GM12878 (cell line): ENCODE measurements around the gene EN1. TPM values are rescaled to one million over a fixed set of nuclear protein-coding genes. Genes with fewer than 3 reads are reported as not detected.

Experiments used
- ATAC-seq: fragments of 200-7000 bp; cut with Tn5 transposase; 3 replicates; pipeline ENCODE4 v1.9.1; 2020; ENCODE audit warnings: mild to moderate bottlenecking, moderate library complexity
- BruUV-seq: library from RNA; stranded (reverse); fragments of 400-500 nt; replicated peaks from 2 replicates; lab custom pipeline; 2021; lab: Mats Ljungman, UMichigan
- CTCF ChIA-PET: fragments of 300-600 bp; sonication (Branson Sonifier 250); formaldehyde crosslinking; extraction: SDS; loops from one replicate; lab custom pipeline; 2021; ENCODE audit warnings: inconsistent platforms; lab: Yijun Ruan, JAX
- POLR2A ChIA-PET: fragments of 350-600 bp; formaldehyde crosslinking; extraction: SDS; loops from one replicate; lab custom pipeline; 2021; ENCODE audit warnings: inconsistent platforms; lab: Charles Lee
- RAD21 ChIA-PET: fragments of 300-600 bp; sonication (Branson Sonifier 250); formaldehyde crosslinking; loops from one replicate; lab custom pipeline; 2023; ENCODE audit warnings: antibody characterized with exemption; ENCODE audit not compliant: unreplicated experiment; lab: Charles Lee
- SMC1A ChIA-PET: fragments of 300-600 bp; sonication (Branson Sonifier 250); formaldehyde crosslinking; loops from one replicate; lab custom pipeline; 2023; ENCODE audit not compliant: unreplicated experiment, uncharacterized antibody; lab: Charles Lee
- DNase-seq: peaks from one replicate; pipeline ENCODE4 v3.0.0-alpha.2; 2011; ENCODE audit warnings: low read depth, low spot score
- FAIRE-seq: peaks from 3 replicates; lab custom pipeline; 2011; peaks lifted over from hg19 to GRCh38; lab: Jason Lieb, UNC
- H2AFZ ChIP-seq: 2 replicates; pipeline ENCODE4 v1.6.0; 2011; ENCODE audit warnings: low read depth, low read length, control low read depth; ENCODE audit not compliant: control insufficient read depth
- H3K27ac ChIP-seq: 2 replicates; pipeline ENCODE4 v1.5.1; 2011; ENCODE audit warnings: control low read depth; ENCODE audit not compliant: control insufficient read depth, insufficient read depth
- H3K27me3 ChIP-seq, 2 experiments: replicated peaks in 1 of 2; 2 replicates each; pipeline versions ENCODE4 v1.6.0 to v1.6.1; 2011; ENCODE audit warnings: low read length in 1 of 2; ENCODE audit not compliant: control insufficient read depth in 2 of 2, insufficient read depth in 2 of 2
- H3K36me3 ChIP-seq, 2 experiments: 2 replicates each; pipeline ENCODE4 v1.5.1; 2011; ENCODE audit warnings: low read length in 1 of 2; ENCODE audit not compliant: control insufficient read depth in 2 of 2, insufficient read depth in 2 of 2
- H3K4me1 ChIP-seq: 2 replicates; pipeline ENCODE4 v1.6.1; 2011; ENCODE audit warnings: mild to moderate bottlenecking, low read length, moderate library complexity, mixed read lengths; ENCODE audit not compliant: control insufficient read depth, insufficient read depth
- H3K4me2 ChIP-seq: 2 replicates; pipeline ENCODE4 v1.6.0; 2011; ENCODE audit warnings: control low read depth; ENCODE audit not compliant: control insufficient read depth, insufficient read depth
- H3K4me3 ChIP-seq: fragments of 200-600 bp; sonication (generic); 2 replicates; pipeline ENCODE4 v1.5.1; 2016
- H3K79me2 ChIP-seq: 2 replicates; pipeline ENCODE4 v1.6.0; 2011; ENCODE audit warnings: low read length; ENCODE audit not compliant: control insufficient read depth, insufficient read depth
- H3K9ac ChIP-seq: 2 replicates; pipeline ENCODE4 v1.8.0; 2011; ENCODE audit warnings: low read length, control low read depth, mixed read lengths; ENCODE audit not compliant: control insufficient read depth, insufficient read depth
- H3K9me3 ChIP-seq: replicated peaks from 3 replicates; pipeline ENCODE4 v1.5.1; 2011; ENCODE audit warnings: mild to moderate bottlenecking, low read length; ENCODE audit not compliant: control insufficient read depth, insufficient read depth
- H4K20me1 ChIP-seq: 2 replicates; pipeline ENCODE4 v1.6.0; 2011; ENCODE audit not compliant: control insufficient read depth, insufficient read depth
- BRCA1 ChIP-seq: IDR thresholded peaks from 2 replicates; pipeline ENCODE4 v1.6.1; 2011; ENCODE audit warnings: low read depth, low read length, improper control_type of control experiment
- EGR1 ChIP-seq, 2 experiments: IDR thresholded peaks; 1 replicate in 1 of 2; 2 replicates in 1 of 2; pipeline ENCODE4 v1.6.1; 2011 to 2012; ENCODE audit warnings: low read depth in 2 of 2, low read length in 2 of 2, borderline replicate concordance in 1 of 2, mild to moderate bottlenecking in 1 of 2, moderate library complexity in 1 of 2
- FOXM1 ChIP-seq: IDR thresholded peaks from 2 replicates; pipeline ENCODE4 v1.6.1; 2012; ENCODE audit warnings: low read depth, mild to moderate bottlenecking, inconsistent platforms, low read length, moderate library complexity
- HDAC6 ChIP-seq: fragments of 200-600 bp; sonication (generic); IDR thresholded peaks from one replicate; pipeline ENCODE4 v1.8.0; 2017; ENCODE audit warnings: antibody characterized with exemption; ENCODE audit not compliant: unreplicated experiment
- IRF5 ChIP-seq: fragments of 450-650 bp; IDR thresholded peaks from 2 replicates; pipeline ENCODE4 v1.6.1; 2017; ENCODE audit warnings: borderline replicate concordance
- KAT2A ChIP-seq: conservative IDR thresholded peaks from 2 replicates; pipeline ENCODE4 v1.6.1; 2011; ENCODE audit warnings: low read depth, low read length; ENCODE audit not compliant: control insufficient read depth
- MTA3 ChIP-seq: IDR thresholded peaks from 2 replicates; pipeline ENCODE4 v1.6.1; 2012; ENCODE audit warnings: low read length, inconsistent platforms, borderline replicate concordance
- NFXL1 ChIP-seq: fragments of 450-650 bp; IDR thresholded peaks from 2 replicates; pipeline ENCODE4 v1.6.1; 2017; ENCODE audit warnings: antibody characterized with exemption, mild to moderate bottlenecking, borderline replicate concordance
- NFYB ChIP-seq: IDR thresholded peaks from 2 replicates; pipeline ENCODE4 v1.6.1; 2011; ENCODE audit warnings: low read depth, mild to moderate bottlenecking, low read length, improper control_type of control experiment, moderate library complexity; ENCODE audit not compliant: insufficient read depth
- POLR2AphosphoS5 ChIP-seq: IDR thresholded peaks from 2 replicates; pipeline ENCODE4 v1.6.1; 2011; ENCODE audit warnings: mild to moderate bottlenecking, low read length, inconsistent platforms
- TCF3 ChIP-seq: IDR thresholded peaks from 2 replicates; pipeline ENCODE4 v1.6.1; 2012; ENCODE audit warnings: low read depth, mild to moderate bottlenecking, low read length, borderline replicate concordance; ENCODE audit not compliant: insufficient read depth
- YBX1 ChIP-seq: fragments of 450-650 bp; IDR thresholded peaks from 2 replicates; pipeline ENCODE4 v1.6.1; 2016; ENCODE audit warnings: antibody characterized with exemption
- WGBS: methylation state at CpG from one replicate; pipeline ENCODE4 v1.1.6; 2016; ENCODE audit warnings: low lambda C conversion rate; ENCODE audit not compliant: insufficient replicate concordance, insufficient coverage; ENCODE audit errors: missing lambda C conversion rate; 5-methylcytosine and 5-hydroxymethylcytosine counted together
- in situ Hi-C: fragments of 300-500 bp; cut with MboI; formaldehyde crosslinking; loops from 9 replicates; pipeline ENCODE4 v1.14.3; 2018; ENCODE audit warnings: mixed read lengths
- intact Hi-C: fragments of 100-400 bp; cut with micrococcal nuclease; formaldehyde crosslinking; loops from one replicate; pipeline ENCODE4 v1.14.2; 2022; ENCODE audit not compliant: unreplicated experiment
- polyA plus RNA-seq, 11 experiments: library from polyadenylated mRNA; depleted of rRNA in 4 of 11; unstranded in 6 of 11; stranded (reverse) in 5 of 11; fragments of >200 nt; fragmentation: Nextera tagmentation in 4 of 11; fragmentation: Illumina TruSeq in 1 of 11; extraction: Ambion mirVana in 4 of 11; extraction: Trizol in 1 of 11; gene quantifications; 1 replicate in 1 of 11; 2 replicates in 10 of 11; pipeline versions ENCODE4 v1.2.1 to v1.2.3, GENCODE V29; 2011 to 2016; ENCODE audit warnings: inconsistent platforms in 2 of 11, missing spikeins in 2 of 11, low read depth in 1 of 11
- total RNA-seq, 4 experiments: library from RNA; depleted of rRNA in 3 of 4; stranded (reverse); fragments of >200 nt in 3 of 4; fragmentation: Illumina TruSeq in 1 of 4; extraction: Trizol in 1 of 4; gene quantifications; 2 replicates each; pipeline versions ENCODE4 v1.2.1 to v1.2.3, GENCODE V29; 2013 to 2021
- TF ChIP-seq, protein P1 (sequence below): IDR thresholded peaks from 2 replicates; pipeline ENCODE4 v1.6.1; 2012; ENCODE audit warnings: low read length, inconsistent platforms
- TF ChIP-seq, protein P2 (sequence below): IDR thresholded peaks from 2 replicates; pipeline ENCODE4 v1.6.1; 2011; ENCODE audit warnings: borderline replicate concordance, low read depth, mild to moderate bottlenecking, moderate library complexity, low read length; ENCODE audit not compliant: insufficient read depth, poor library complexity, severe bottlenecking
- TF ChIP-seq, protein P3 (sequence below): fragments of 150-350 bp; IDR thresholded peaks from 2 replicates; pipeline ENCODE4 v1.6.1; 2014; ENCODE audit warnings: mild to moderate bottlenecking, low read depth, low read length

Gene EN1
- total and polyA plus RNA-seq, 10 of the 15 experiments (the other 5 are each of a cell fraction or from before 2014, with no cell fraction given): not detected

GRCh38 chr2:118852605-118853128 is 5.2 kb upstream of the EN1 start:
- H3K4me2 ChIP-seq: no peak overlapping the region
- POLR2A ChIA-PET: no interaction called here
- H3K4me3 ChIP-seq: no peak overlapping the region
- TF ChIP-seq, protein P1, sequence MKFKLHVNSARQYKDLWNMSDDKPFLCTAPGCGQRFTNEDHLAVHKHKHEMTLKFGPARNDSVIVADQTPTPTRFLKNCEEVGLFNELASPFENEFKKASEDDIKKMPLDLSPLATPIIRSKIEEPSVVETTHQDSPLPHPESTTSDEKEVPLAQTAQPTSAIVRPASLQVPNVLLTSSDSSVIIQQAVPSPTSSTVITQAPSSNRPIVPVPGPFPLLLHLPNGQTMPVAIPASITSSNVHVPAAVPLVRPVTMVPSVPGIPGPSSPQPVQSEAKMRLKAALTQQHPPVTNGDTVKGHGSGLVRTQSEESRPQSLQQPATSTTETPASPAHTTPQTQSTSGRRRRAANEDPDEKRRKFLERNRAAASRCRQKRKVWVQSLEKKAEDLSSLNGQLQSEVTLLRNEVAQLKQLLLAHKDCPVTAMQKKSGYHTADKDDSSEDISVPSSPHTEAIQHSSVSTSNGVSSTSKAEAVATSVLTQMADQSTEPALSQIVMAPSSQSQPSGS: no peak
- TF ChIP-seq FOXM1 (no peak), EGR1 (IDR thresholded peaks at IDR 0.05; ENCODE audit: borderline replicate concordance in 1 of 2, low read depth in 2 of 2, low read length in 2 of 2) (no peak), HDAC6 (no peak), MTA3 (no peak), POLR2AphosphoS5 (no peak), TCF3 (no peak), KAT2A (no peak), NFYB (no peak), BRCA1 (no peak), YBX1 (no peak), IRF5 (no peak), NFXL1 (no peak)
- TF ChIP-seq, protein P2, sequence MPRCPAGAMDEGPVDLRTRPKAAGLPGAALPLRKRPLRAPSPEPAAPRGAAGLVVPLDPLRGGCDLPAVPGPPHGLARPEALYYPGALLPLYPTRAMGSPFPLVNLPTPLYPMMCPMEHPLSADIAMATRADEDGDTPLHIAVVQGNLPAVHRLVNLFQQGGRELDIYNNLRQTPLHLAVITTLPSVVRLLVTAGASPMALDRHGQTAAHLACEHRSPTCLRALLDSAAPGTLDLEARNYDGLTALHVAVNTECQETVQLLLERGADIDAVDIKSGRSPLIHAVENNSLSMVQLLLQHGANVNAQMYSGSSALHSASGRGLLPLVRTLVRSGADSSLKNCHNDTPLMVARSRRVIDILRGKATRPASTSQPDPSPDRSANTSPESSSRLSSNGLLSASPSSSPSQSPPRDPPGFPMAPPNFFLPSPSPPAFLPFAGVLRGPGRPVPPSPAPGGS: no peak
- TF ChIP-seq, protein P3, sequence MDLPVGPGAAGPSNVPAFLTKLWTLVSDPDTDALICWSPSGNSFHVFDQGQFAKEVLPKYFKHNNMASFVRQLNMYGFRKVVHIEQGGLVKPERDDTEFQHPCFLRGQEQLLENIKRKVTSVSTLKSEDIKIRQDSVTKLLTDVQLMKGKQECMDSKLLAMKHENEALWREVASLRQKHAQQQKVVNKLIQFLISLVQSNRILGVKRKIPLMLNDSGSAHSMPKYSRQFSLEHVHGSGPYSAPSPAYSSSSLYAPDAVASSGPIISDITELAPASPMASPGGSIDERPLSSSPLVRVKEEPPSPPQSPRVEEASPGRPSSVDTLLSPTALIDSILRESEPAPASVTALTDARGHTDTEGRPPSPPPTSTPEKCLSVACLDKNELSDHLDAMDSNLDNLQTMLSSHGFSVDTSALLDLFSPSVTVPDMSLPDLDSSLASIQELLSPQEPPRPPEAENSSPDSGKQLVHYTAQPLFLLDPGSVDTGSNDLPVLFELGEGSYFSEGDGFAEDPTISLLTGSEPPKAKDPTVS: no peak
- no peak overlapping the region for H2AFZ ChIP-seq
- no peak overlapping the region for H3K9ac ChIP-seq
- SMC1A ChIA-PET: no interaction called here
- intact Hi-C loops: no loop called here
- in situ Hi-C loops: loop anchor here (25.0 kb wide), 1 partner anchor 815 kb away; no protein-coding TSS in a partner anchor
- no peaks in the 10 kb centered on the region for H3K79me2 ChIP-seq
- 14% methylated on average over 24 of the region's 31 CpGs for WGBS
- no TSS peak for BruUV-seq
- no peaks in the 10 kb centered on the region for H3K9me3 ChIP-seq
- ATAC-seq (no peak), DNase-seq (no peak), FAIRE-seq (no peak)
- no peak overlapping the region for H3K27ac ChIP-seq
- peaks cover 12 to 27% of the 10 kb centered on the region in 2 experiments for H3K27me3 ChIP-seq
- no peaks in the 10 kb centered on the region for H3K36me3 ChIP-seq
- H4K20me1 ChIP-seq: no peaks in the 10 kb centered on the region
- CTCF ChIA-PET: no interaction called here
- RAD21 ChIA-PET: no interaction called here
- H3K4me1 ChIP-seq: no peaks in the 10 kb centered on the region
